Measurements from ENCODE around the gene SEC61A2. TPM values are rescaled to one million over a fixed set of nuclear protein-coding genes. Genes with fewer than 3 reads are reported as not detected.
"Not testable (repeated sequence)": the region's sequence is repeated elsewhere in the genome, so short reads cannot be mapped to it uniquely, and the experiment has no call there.

The SEC61A2 gene
- polyA plus RNA-seq, 1 donor from 2014 or later, result 75.4 TPM

DNA sequence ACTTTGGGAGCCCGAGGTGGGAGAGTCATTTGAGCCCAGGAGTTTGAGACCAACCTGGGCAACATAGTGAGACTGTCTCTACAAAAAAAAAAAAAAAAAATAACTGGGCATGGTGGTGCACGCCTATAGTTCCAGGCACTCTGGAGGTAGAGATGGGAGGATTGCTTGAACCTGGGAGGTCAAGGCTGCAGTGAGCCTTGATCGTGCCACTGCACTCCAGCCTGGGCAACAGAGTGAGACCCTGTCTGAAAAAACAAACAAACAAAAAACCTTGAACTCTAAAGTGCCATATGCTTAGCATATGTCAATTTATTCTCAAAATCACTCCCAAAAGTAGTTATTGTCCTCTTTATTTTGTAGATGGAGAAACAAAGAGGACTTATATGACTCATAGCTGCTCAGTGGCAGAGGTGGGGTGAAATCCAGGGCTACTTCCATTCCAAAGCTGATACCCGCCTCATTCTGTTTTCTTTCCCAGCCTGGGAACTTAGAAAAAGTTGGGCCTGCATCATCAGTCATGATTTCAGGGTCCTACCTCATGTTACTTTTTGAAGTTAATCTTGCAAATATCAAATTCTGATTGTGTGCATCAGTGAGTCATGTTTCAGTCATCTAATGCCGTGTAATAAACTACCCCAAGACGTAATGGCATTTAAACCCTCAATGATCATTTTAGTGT, 47.5 kb upstream of the SEC61A2 start:
- Histone ChIP-seq H2AFZ (ENCODE audit: low read depth, low read length) (no peak overlapping the region), H3K9me3 (ENCODE audit: low read length) (no peaks in the 10 kb centered on the region), H3K27me3 (ENCODE audit: insufficient read depth, low read depth, low read length) (no peaks in the 10 kb centered on the region), H3F3A (ENCODE audit: insufficient read depth, low read length, poor library complexity, severe bottlenecking) (no peaks in the 10 kb centered on the region), H4K20me1 (ENCODE audit: insufficient read depth) (no peaks in the 10 kb centered on the region), H3K79me2 (replicated peaks; ENCODE audit: insufficient read depth, low read length) (no peaks in the 10 kb centered on the region), H3K27ac (ENCODE audit: low read length) (no peak overlapping the region), H3K4me2 (ENCODE audit: low read length) (no peak overlapping the region), H3K4me3 (ENCODE audit: low read length) (no peak overlapping the region), H3K9me2 (ENCODE audit: insufficient read depth, low read length) (no peaks in the 10 kb centered on the region), H3K36me3 (ENCODE audit: insufficient read depth, low read length) (no peaks in the 10 kb centered on the region), H3K9ac (ENCODE audit: low read length) (no peak overlapping the region)
- TF ChIP-seq REST (IDR thresholded peaks at IDR 0.05; ENCODE audit: borderline replicate concordance), result no peak
- no peak for TF ChIP-seq EP300 (conservative IDR thresholded peaks at IDR 0.05; ENCODE audit: poor library complexity, severe bottlenecking)
- no peak for TF ChIP-seq EZH2 (IDR thresholded peaks at IDR 0.05; ENCODE audit: borderline replicate concordance, insufficient read depth, low read length, poor library complexity, severe bottlenecking)
- no peak for TF ChIP-seq RAD21 (conservative IDR thresholded peaks at IDR 0.05)

DNA sequence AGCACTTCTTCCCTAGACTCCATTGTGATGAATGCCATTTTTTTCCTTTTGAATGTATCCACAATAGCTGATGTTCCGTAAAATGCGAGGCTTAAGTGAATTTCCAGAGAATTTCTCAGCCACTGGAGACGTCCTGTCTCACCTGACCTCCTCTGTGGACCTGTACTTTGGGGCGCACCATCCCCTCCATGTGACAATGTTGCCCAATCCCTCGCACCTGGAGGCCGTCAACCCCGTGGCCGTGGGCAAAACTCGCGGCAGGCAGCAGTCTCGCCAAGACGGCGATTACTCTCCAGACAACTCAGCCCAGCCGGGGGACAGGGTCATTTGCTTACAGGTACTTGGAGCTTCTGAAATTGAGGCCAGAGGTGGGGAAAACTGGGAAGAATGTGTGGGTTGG, 40.6 kb upstream of the SEC61A2 start:
- Histone ChIP-seq H3K9me2 (ENCODE audit: insufficient read depth, low read length) (no peaks in the 10 kb centered on the region), H4K20me1 (ENCODE audit: insufficient read depth) (no peaks in the 10 kb centered on the region), H3K4me3 (ENCODE audit: low read length) (no peak overlapping the region), H3K36me3 (ENCODE audit: insufficient read depth, low read length) (no peaks in the 10 kb centered on the region), H3K27ac (ENCODE audit: low read length) (no peak overlapping the region), H3K4me2 (ENCODE audit: low read length) (no peak overlapping the region), H3K9me3 (ENCODE audit: low read length) (no peaks in the 10 kb centered on the region), H3F3A (ENCODE audit: insufficient read depth, low read length, poor library complexity, severe bottlenecking) (no peaks in the 10 kb centered on the region), H2AFZ (ENCODE audit: low read depth, low read length) (no peak overlapping the region), H3K79me2 (replicated peaks; ENCODE audit: insufficient read depth, low read length) (no peaks in the 10 kb centered on the region), H3K27me3 (ENCODE audit: insufficient read depth, low read depth, low read length) (no peaks in the 10 kb centered on the region), H3K9ac (ENCODE audit: low read length) (no peak overlapping the region)
- no peak for TF ChIP-seq EZH2 (IDR thresholded peaks at IDR 0.05; ENCODE audit: borderline replicate concordance, insufficient read depth, low read length, poor library complexity, severe bottlenecking)
- no peak for TF ChIP-seq TAF1 (IDR thresholded peaks at IDR 0.05; ENCODE audit: low read depth)

DNA sequence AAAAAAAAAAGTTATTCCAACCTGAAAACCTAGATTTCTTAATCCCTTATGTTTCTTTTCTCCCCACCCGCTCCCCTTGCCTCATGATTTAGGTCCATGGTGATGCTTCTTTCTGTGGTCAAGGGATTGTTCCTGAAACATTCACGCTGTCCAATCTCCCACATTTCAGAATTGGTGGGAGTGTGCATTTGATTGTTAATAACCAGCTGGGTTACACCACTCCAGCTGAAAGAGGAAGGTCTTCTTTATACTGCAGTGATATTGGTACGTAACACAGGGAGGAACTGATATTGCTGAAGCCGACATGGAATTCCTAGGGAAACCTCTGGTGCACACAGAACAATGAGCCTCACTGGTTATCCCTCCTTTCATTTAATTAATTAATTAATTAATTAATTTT, 38.1 kb upstream of the SEC61A2 start:
- no peak overlapping the region for H3K4me3 ChIP-seq (ENCODE audit: low read length)
- no peak overlapping the region for H3K4me2 ChIP-seq (ENCODE audit: low read length)
- no peaks in the 10 kb centered on the region for H3K79me2 ChIP-seq (replicated peaks; ENCODE audit: insufficient read depth, low read length)
- H3K27me3 ChIP-seq (ENCODE audit: insufficient read depth, low read depth, low read length), result no peaks in the 10 kb centered on the region
- H3F3A ChIP-seq (ENCODE audit: insufficient read depth, low read length, poor library complexity, severe bottlenecking), result no peaks in the 10 kb centered on the region
- H3K9me3 ChIP-seq (ENCODE audit: low read length), result no peaks in the 10 kb centered on the region
- H2AFZ ChIP-seq (ENCODE audit: low read depth, low read length), result no peak overlapping the region
- H3K36me3 ChIP-seq (ENCODE audit: insufficient read depth, low read length), result no peaks in the 10 kb centered on the region
- no peaks in the 10 kb centered on the region for H4K20me1 ChIP-seq (ENCODE audit: insufficient read depth)
- TF ChIP-seq SMC3 (conservative IDR thresholded peaks at IDR 0.05; ENCODE audit: poor library complexity) (no peak), RAD21 (conservative IDR thresholded peaks at IDR 0.05) (no peak), MXI1 (conservative IDR thresholded peaks at IDR 0.05; ENCODE audit: poor library complexity, severe bottlenecking) (no peak), EP300 (conservative IDR thresholded peaks at IDR 0.05; ENCODE audit: poor library complexity, severe bottlenecking) (no peak), EZH2 (IDR thresholded peaks at IDR 0.05; ENCODE audit: borderline replicate concordance, insufficient read depth, low read length, poor library complexity, severe bottlenecking) (no peak), CTCF (IDR thresholded peaks at IDR 0.05; ENCODE audit: poor library complexity, severe bottlenecking) (no peak), POLR2AphosphoS5 (IDR thresholded peaks at IDR 0.05) (no peak), REST (IDR thresholded peaks at IDR 0.05; ENCODE audit: borderline replicate concordance) (no peak), TAF1 (IDR thresholded peaks at IDR 0.05; ENCODE audit: low read depth) (no peak)
- no peak overlapping the region for H3K9ac ChIP-seq (ENCODE audit: low read length)
- no peaks in the 10 kb centered on the region for H3K9me2 ChIP-seq (ENCODE audit: insufficient read depth, low read length)
- no peak overlapping the region for H3K27ac ChIP-seq (ENCODE audit: low read length)

GRCh38 chr10:12097361-12097760, 32.1 kb upstream of the SEC61A2 start:
- H4K20me1 ChIP-seq (ENCODE audit: insufficient read depth); H3K4me2 ChIP-seq (ENCODE audit: low read length); H3K27ac ChIP-seq (ENCODE audit: low read length); H3K36me3 ChIP-seq (ENCODE audit: insufficient read depth, low read length); H3K9ac ChIP-seq (ENCODE audit: low read length); H2AFZ ChIP-seq (ENCODE audit: low read depth, low read length); H3K79me2 ChIP-seq (replicated peaks; ENCODE audit: insufficient read depth, low read length); H3K27me3 ChIP-seq (ENCODE audit: insufficient read depth, low read depth, low read length); H3K9me3 ChIP-seq (ENCODE audit: low read length); H3F3A ChIP-seq (ENCODE audit: insufficient read depth, low read length, poor library complexity, severe bottlenecking); H3K9me2 ChIP-seq (ENCODE audit: insufficient read depth, low read length); H3K4me3 ChIP-seq (ENCODE audit: low read length): not testable (repeated sequence)
